Lower lobe of right lung (tissue), 2 donors: ENCODE results near the gene MICAL1. TPM values are rescaled to one million over a fixed set of nuclear protein-coding genes. Genes with fewer than 3 reads are reported as not detected.

Source experiments
- ATAC-seq, 2 donors: fragments of 200-7000 bp; cut with Tn5 transposase; one replicate each; pipeline ENCODE4 v1.9.1; 2020 to 2022; ENCODE audit warnings: mild to moderate bottlenecking in 2 of 2, moderate library complexity in 2 of 2
- DNase-seq: peaks from one replicate; pipeline ENCODE4 v3.0.0-alpha.2; 2020
- H3K27ac ChIP-seq: fragments of 200-600 bp; one replicate; pipeline ENCODE4 v1.8.0; 2022
- H3K27me3 ChIP-seq: fragments of 200-600 bp; one replicate; pipeline ENCODE4 v1.8.0; 2022; ENCODE audit warnings: low read depth
- H3K36me3 ChIP-seq: fragments of 200-600 bp; one replicate; pipeline ENCODE4 v1.8.0; 2022; ENCODE audit warnings: mild to moderate bottlenecking
- H3K4me1 ChIP-seq: fragments of 200-600 bp; one replicate; pipeline ENCODE4 v1.8.0; 2022
- H3K4me3 ChIP-seq: fragments of 200-600 bp; one replicate; pipeline ENCODE4 v1.8.0; 2022; ENCODE audit warnings: mild to moderate bottlenecking
- H3K9me3 ChIP-seq: fragments of 200-600 bp; one replicate; pipeline ENCODE4 v1.8.0; 2022
- intact Hi-C: fragments of 100-400 bp; cut with DNase I; formaldehyde crosslinking; loops from one replicate; pipeline ENCODE4 v1.11.0; 2022
- total RNA-seq: library from RNA; stranded (reverse); fragmentation: NEBNext Ultra II Directional; extraction: Animal tissue kit (Norgen Biotek cat#: 25700); gene quantifications from one replicate; pipeline ENCODE4 v1.2.1, GENCODE V29; 2021
- TF ChIP-seq, protein P1 (sequence below): fragments of 200-600 bp; IDR thresholded peaks from one replicate; pipeline ENCODE4 v1.8.0; 2022; ENCODE audit warnings: antibody characterized with exemption, mild to moderate bottlenecking
- donor health status: DM: no; HTN: yes; CAD: no; lungs with severe emphysema.

The MICAL1 gene
- total RNA-seq, 1 donor from 2014 or later: 79.4 TPM

DNA sequence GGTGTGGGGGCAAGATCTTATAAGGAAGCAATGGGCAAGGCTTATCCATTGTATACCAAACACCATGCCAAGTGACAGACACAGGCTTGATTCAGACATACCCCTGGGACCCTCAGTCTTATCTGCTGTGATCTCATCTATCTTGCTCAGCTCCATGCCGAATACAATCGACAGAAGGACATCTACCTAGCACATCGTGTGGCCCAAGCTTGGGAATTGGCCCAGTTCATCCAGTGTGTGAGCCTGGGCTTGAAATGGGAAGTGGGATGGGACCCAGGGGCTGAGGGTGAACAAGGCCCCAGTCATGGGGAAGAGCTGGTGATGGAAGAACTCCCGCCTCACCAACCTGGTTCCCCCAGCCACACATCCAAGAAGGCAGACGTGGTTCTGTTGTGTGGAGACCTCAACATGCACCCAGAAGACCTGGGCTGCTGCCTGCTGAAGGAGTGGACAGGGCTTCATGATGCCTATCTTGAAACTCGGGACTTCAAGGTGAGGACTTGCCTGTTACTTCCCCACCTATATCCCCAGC is 13.1 kb downstream of the MICAL1 start:
- ATAC-seq: no peak
- Histone ChIP-seq H3K27ac (no peak overlapping the region), H3K4me3 (no peak overlapping the region), H3K9me3 (no peaks in the 10 kb centered on the region), H3K36me3 (peaks cover 48% of the 10 kb centered on the region), H3K27me3 (no peaks in the 10 kb centered on the region), H3K4me1 (peaks cover 28% of the 10 kb centered on the region)
- no peak for DNase-seq
- intact Hi-C loops: no loop called here
- TF ChIP-seq, protein P1, sequence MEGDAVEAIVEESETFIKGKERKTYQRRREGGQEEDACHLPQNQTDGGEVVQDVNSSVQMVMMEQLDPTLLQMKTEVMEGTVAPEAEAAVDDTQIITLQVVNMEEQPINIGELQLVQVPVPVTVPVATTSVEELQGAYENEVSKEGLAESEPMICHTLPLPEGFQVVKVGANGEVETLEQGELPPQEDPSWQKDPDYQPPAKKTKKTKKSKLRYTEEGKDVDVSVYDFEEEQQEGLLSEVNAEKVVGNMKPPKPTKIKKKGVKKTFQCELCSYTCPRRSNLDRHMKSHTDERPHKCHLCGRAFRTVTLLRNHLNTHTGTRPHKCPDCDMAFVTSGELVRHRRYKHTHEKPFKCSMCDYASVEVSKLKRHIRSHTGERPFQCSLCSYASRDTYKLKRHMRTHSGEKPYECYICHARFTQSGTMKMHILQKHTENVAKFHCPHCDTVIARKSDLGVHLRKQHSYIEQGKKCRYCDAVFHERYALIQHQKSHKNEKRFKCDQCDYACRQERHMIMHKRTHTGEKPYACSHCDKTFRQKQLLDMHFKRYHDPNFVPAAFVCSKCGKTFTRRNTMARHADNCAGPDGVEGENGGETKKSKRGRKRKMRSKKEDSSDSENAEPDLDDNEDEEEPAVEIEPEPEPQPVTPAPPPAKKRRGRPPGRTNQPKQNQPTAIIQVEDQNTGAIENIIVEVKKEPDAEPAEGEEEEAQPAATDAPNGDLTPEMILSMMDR: no peak

DNA sequence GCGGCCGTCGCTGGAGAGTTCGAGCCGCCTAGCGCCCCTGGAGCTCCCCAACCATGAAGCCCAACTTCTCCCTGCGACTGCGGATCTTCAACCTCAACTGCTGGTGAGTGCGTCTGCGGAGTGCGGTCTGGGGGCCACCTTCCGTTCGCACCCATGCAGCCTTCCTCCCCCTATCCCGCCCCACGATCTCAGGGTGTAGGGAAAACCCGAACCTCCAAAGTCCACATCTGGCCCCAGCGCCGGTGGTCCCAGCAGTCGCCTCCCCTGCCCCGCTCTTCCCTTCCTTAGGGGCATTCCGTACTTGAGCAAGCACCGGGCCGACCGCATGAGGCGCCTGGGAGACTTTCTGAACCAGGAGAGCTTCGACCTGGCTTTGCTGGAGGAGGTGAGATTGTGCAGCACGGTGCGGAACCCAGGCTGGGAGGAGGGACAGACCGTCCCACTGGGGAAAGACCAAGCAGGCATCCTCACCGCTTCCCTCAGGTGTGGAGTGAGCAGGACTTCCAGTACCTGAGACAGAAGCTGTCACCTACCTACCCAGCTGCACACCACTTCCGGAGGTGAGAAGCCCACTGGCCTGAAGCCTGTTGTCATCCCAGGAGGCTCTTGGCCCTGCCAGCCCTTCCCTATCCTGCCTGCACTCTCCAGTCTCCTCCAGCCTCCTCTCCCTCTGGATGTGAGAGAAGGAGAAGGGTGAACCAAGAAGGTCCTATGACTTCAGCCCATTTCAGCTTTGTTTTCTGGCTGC is 14.3 kb downstream of the MICAL1 start:
- Histone ChIP-seq H3K9me3 (no peaks in the 10 kb centered on the region), H3K27me3 (no peaks in the 10 kb centered on the region), H3K36me3 (peaks cover 38% of the 10 kb centered on the region), H3K4me1 (peaks cover 28% of the 10 kb centered on the region), H3K27ac (peak overlapping the region; percentile 93), H3K4me3 (peak overlapping the region; percentile 74)
- ATAC-seq: peak; percentile 58 to 61
- TF ChIP-seq, protein P1: no peak
- intact Hi-C loops: no loop called here
- peak; percentile 76 for DNase-seq

DNA sequence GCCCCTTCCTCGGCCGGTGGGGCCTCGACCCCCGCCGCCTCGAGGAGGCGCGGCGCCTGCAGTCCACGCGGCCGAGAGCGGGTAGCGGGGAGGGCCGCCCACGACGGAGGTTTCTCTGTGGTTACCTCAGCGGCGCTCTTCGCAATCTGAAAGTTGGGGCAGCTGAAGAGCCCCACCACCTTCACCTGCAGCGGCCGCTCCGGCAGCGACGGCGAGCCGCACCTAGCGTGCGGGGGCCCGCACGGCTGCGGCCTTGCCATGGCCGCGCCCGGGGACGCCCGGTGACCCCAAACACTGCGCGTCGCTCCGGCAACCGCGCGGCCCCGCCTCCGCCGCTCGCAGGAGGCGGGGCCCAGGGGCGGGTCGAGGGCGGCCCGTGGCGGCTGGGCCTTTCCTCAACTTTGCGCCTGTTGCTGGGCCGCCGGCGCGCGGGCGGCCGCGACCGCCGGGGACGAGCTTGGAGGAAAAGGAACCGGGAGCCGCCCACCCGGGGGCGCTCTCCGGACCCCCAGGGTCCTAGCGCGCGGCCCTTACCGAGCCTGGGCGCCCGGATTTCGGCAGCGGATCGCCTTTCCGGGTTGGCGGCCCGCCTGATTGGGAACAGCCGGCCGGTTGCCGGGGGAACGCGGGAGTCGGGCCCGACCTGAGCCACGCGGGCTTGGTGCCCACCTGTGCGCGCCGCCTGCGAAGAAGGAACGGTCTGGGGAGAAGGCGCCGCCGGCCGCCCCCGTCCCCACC is 15.1 kb downstream of the MICAL1 start, which contains the start of the genes PPIL6 and SMPD2:
Gene PPIL6 (minus strand): TSS at position 298 of the 738 bp plus-strand sequence. CDS start 38 bp downstream, at position 260.
Gene SMPD2 (plus strand): TSS at position 394 of the 738 bp plus-strand sequence. CDS start 398 bp downstream, outside the sequence.
- Histone ChIP-seq H3K4me3 (peak within 1 kb of the TSS; percentile 74), H3K27ac (peak within 1 kb of the TSS; percentile 93), H3K27me3 (no peaks in the 10 kb centered on the region), H3K9me3 (no peaks in the 10 kb centered on the region), H3K4me1 (peaks cover 28% of the 10 kb centered on the region), H3K36me3 (peaks cover 31% of the 10 kb centered on the region)
- ATAC-seq (peak; percentile 95 to 96), DNase-seq (peak; percentile 92)
- intact Hi-C loops: no loop called here
- TF ChIP-seq, protein P1: peak; percentile 31

DNA sequence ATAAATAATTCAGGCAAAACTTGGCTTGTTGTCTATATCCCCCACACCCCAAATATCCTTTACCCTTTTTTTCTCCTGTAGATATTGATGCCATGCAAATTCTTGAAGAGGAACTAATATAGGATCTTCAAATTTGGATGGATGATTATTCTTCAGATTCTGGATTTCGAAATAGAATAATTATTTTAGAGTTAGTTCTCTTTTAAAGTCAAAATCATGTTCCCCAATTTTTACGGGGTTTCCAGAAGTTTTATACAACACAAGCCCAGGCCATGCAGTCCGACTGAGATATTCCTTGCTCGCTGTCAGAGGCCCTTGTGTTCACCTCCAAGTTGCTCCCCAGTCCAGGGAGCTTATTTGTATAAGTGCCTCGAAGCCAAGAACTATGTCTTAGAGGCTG is 19.5 kb downstream of the MICAL1 start:
- no peaks in the 10 kb centered on the region for H3K9me3 ChIP-seq
- no peaks in the 10 kb centered on the region for H3K27me3 ChIP-seq
- H3K4me3 ChIP-seq: no peak overlapping the region
- intact Hi-C loops: no loop called here
- H3K36me3 ChIP-seq: no peaks in the 10 kb centered on the region
- ATAC-seq (no peak), DNase-seq (no peak)
- H3K27ac ChIP-seq: no peak overlapping the region
- peaks cover 11% of the 10 kb centered on the region for H3K4me1 ChIP-seq
- TF ChIP-seq, protein P1: no peak

DNA sequence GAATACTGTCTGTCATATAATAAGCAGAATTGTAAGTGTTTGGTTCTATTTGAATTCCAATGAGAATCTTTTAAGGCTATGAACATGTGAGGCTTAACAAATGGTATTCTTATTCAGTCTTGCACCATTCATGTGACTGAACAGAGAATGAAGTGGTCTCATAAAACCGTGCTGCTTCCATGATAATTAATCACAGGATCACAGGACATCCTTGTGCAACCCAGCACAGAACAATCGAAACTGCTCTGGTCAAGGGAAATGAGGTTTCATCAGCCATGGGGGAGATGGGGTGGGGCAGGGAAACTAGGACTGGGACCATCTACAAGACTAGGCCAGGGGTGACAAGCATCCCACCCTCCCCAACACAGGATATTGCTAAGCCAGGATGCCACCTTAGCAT is 21.1 kb downstream of the MICAL1 start:
- H3K9me3 ChIP-seq: no peaks in the 10 kb centered on the region
- H3K27me3 ChIP-seq: no peaks in the 10 kb centered on the region
- no peak for DNase-seq
- peak in 1 of 2 donors; percentile 33 for ATAC-seq
- no peaks in the 10 kb centered on the region for H3K36me3 ChIP-seq
- no peak overlapping the region for H3K27ac ChIP-seq
- H3K4me3 ChIP-seq: no peak overlapping the region
- TF ChIP-seq, protein P1: no peak
- intact Hi-C loops: no loop called here
- peaks cover 8% of the 10 kb centered on the region for H3K4me1 ChIP-seq
